DND-41 (cell line): Measurements from ENCODE around the gene TCIRG1.

Experiments used
- ATAC-seq: fragments of 200-7000 bp; cut with Tn5 transposase; 3 replicates; pipeline ENCODE4 v1.9.1; 2021; ENCODE audit warnings: low read depth; ENCODE audit not compliant: insufficient read depth
- DNase-seq: peaks from one replicate; pipeline ENCODE4 v3.0.0-alpha.2; 2020
- H2AFZ ChIP-seq: 2 replicates; pipeline ENCODE4 v1.6.0; 2012; ENCODE audit warnings: low read depth, low read length
- H3K27ac ChIP-seq: 2 replicates; pipeline ENCODE4 v1.5.1; 2012; ENCODE audit warnings: low read length, inconsistent platforms
- H3K27me3 ChIP-seq: fragments of 200-600 bp; sonication (generic); 2 replicates; pipeline ENCODE4 v1.6.0; 2012; ENCODE audit warnings: low read length, mild to moderate bottlenecking, inconsistent platforms; ENCODE audit not compliant: insufficient read depth, poor library complexity
- H3K36me3 ChIP-seq: 2 replicates; pipeline ENCODE4 v1.5.1; 2012; ENCODE audit warnings: low read length, inconsistent platforms; ENCODE audit not compliant: insufficient read depth
- H3K4me1 ChIP-seq: 2 replicates; pipeline ENCODE4 v1.5.1; 2012; ENCODE audit warnings: mild to moderate bottlenecking, low read length; ENCODE audit not compliant: insufficient read depth
- H3K4me2 ChIP-seq: 2 replicates; pipeline ENCODE4 v1.6.0; 2012; ENCODE audit warnings: mild to moderate bottlenecking, moderate library complexity, low read length, inconsistent platforms; ENCODE audit not compliant: insufficient read depth
- H3K4me3 ChIP-seq, 2 experiments: fragments of 200-600 bp in 1 of 2; shearing (Covaris generic) in 1 of 2; 2 replicates each; pipeline ENCODE4 v1.5.1; 2012 to 2016; ENCODE audit warnings: inconsistent platforms in 2 of 2, low read length in 2 of 2, mild to moderate bottlenecking in 2 of 2, low read depth in 1 of 2, moderate library complexity in 1 of 2
- H3K79me2 ChIP-seq: 2 replicates; pipeline ENCODE4 v1.6.0; 2012; ENCODE audit warnings: low read length, inconsistent platforms; ENCODE audit not compliant: insufficient read depth
- H3K9ac ChIP-seq: 2 replicates; pipeline ENCODE4 v1.6.0; 2012; ENCODE audit warnings: low read depth, mild to moderate bottlenecking, inconsistent platforms, low read length, moderate library complexity
- H3K9me3 ChIP-seq: 2 replicates; pipeline ENCODE4 v1.5.1; 2012; ENCODE audit warnings: low read length, moderate library complexity, mild to moderate bottlenecking, inconsistent platforms; ENCODE audit not compliant: insufficient read depth, severe bottlenecking
- H4K20me1 ChIP-seq: 2 replicates; pipeline ENCODE4 v1.6.0; 2012; ENCODE audit warnings: low read length; ENCODE audit not compliant: insufficient read depth
- EZH2 ChIP-seq: IDR thresholded peaks from 3 replicates; pipeline ENCODE4 v1.6.1; 2012; ENCODE audit warnings: borderline replicate concordance, low read depth, mild to moderate bottlenecking, moderate library complexity, low read length, inconsistent platforms; ENCODE audit not compliant: severe bottlenecking
- TF ChIP-seq, protein P1 (sequence below): IDR thresholded peaks from 2 replicates; pipeline ENCODE4 v1.5.1; 2012; ENCODE audit warnings: borderline replicate concordance, low read length, moderate library complexity, mild to moderate bottlenecking; ENCODE audit not compliant: poor library complexity, severe bottlenecking; ENCODE audit errors: extremely low read depth

The TCIRG1 gene

DNA sequence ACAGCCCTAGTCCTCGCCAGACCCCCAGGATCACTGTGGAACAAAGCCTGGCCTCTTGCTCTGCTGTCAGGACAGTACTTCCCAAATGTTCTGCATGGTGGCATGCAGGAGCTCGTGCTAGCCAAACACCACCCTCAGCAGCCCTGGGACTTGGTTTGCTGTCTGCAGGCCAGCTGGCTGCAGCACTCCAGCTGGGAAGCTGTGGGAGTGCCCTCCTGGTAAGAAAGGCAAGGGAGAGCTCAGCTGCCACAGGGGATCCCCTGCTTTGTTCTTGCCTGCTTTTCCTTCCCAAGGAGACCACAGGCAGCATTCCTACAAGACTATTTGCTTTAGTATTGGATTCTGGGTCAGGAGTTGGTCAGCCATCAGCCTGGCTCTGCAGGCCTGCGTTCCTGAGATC is 27.9 kb downstream of the TCIRG1 start:
- no peak for DNase-seq
- no peak overlapping the region for H2AFZ ChIP-seq
- H3K4me3 ChIP-seq = no peak overlapping the region
- no peaks in the 10 kb centered on the region for H4K20me1 ChIP-seq
- H3K27ac ChIP-seq = no peak overlapping the region
- no peaks in the 10 kb centered on the region for H3K27me3 ChIP-seq
- no peak overlapping the region for H3K9ac ChIP-seq
- no peak overlapping the region for H3K4me2 ChIP-seq
- TF ChIP-seq EZH2 = no peak
- TF ChIP-seq, protein P1, sequence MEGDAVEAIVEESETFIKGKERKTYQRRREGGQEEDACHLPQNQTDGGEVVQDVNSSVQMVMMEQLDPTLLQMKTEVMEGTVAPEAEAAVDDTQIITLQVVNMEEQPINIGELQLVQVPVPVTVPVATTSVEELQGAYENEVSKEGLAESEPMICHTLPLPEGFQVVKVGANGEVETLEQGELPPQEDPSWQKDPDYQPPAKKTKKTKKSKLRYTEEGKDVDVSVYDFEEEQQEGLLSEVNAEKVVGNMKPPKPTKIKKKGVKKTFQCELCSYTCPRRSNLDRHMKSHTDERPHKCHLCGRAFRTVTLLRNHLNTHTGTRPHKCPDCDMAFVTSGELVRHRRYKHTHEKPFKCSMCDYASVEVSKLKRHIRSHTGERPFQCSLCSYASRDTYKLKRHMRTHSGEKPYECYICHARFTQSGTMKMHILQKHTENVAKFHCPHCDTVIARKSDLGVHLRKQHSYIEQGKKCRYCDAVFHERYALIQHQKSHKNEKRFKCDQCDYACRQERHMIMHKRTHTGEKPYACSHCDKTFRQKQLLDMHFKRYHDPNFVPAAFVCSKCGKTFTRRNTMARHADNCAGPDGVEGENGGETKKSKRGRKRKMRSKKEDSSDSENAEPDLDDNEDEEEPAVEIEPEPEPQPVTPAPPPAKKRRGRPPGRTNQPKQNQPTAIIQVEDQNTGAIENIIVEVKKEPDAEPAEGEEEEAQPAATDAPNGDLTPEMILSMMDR = no peak
- no peaks in the 10 kb centered on the region for H3K9me3 ChIP-seq
- H3K4me1 ChIP-seq = no peaks in the 10 kb centered on the region
- H3K36me3 ChIP-seq = peaks cover 93% of the 10 kb centered on the region
- no peak for ATAC-seq
- no peaks in the 10 kb centered on the region for H3K79me2 ChIP-seq

GRCh38 chr11:68067991-68068390 is 29.2 kb downstream of the TCIRG1 start:
- Histone ChIP-seq H3K4me2 (no peak overlapping the region), H3K27ac (no peak overlapping the region), H3K4me1 (no peaks in the 10 kb centered on the region), H2AFZ (no peak overlapping the region), H3K27me3 (no peaks in the 10 kb centered on the region), H3K9me3 (no peaks in the 10 kb centered on the region), H3K9ac (no peak overlapping the region), H4K20me1 (no peaks in the 10 kb centered on the region), H3K4me3 (no peak overlapping the region), H3K79me2 (no peaks in the 10 kb centered on the region), H3K36me3 (peaks cover 87% of the 10 kb centered on the region)
- ATAC-seq = no peak
- no peak for DNase-seq
- TF ChIP-seq, protein P1 = no peak

DNA sequence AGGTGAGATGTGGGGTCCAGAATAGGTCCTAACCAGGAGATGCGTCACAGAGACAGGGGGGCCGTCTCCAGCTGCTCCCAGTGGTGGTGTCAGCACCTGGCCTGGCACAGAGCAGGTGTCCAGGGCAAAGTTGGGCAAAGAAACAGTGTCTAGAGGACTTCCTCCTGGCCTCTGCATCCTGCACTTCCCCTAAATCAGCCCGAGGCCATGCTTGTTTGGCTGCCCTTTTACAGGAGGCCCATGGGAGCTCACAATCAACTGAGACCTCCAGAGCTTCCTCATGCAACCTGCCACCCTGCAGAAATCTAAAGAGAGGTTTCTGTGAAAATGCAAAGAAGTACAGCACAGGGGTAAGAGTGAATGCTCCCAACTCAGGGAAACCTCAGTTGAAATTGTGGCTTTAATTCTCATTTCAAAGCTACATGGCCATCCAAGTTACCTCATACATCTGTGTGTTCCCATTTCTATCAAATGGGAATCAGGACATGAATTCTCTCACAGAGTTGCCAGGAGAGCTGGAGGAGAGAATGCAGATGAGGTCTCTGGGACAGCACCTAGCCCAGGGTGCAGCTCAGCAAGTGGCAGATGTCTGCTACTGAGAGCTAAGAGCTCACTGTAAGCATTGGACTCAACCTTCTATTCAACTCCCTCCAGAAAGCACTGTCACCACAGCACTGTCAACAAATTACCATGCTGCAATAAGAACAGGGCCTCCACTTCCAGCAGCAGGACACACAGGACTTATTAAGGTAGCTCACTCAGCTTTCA is 32.6 kb downstream of the TCIRG1 start:
- H3K4me2 ChIP-seq = no peak overlapping the region
- ATAC-seq (no peak), DNase-seq (no peak)
- no peaks in the 10 kb centered on the region for H3K9me3 ChIP-seq
- no peak overlapping the region for H3K4me3 ChIP-seq
- no peak overlapping the region for H2AFZ ChIP-seq
- H3K4me1 ChIP-seq = no peaks in the 10 kb centered on the region
- H3K9ac ChIP-seq = no peak overlapping the region
- H3K27ac ChIP-seq = no peak overlapping the region
- no peaks in the 10 kb centered on the region for H3K27me3 ChIP-seq
- peaks cover 71% of the 10 kb centered on the region for H3K36me3 ChIP-seq
- no peaks in the 10 kb centered on the region for H3K79me2 ChIP-seq
- no peaks in the 10 kb centered on the region for H4K20me1 ChIP-seq
- TF ChIP-seq EZH2 = no peak
- TF ChIP-seq, protein P1 = no peak
